Measurements from ENCODE around the gene CSNK2A2.

CSNK2A2 gene

GRCh38 chr16:58125781-58126335, 72.0 kb downstream of the CSNK2A2 start:
- no peak for DNase-seq (ENCODE audit: low spot score)
- no peak for TF ChIP-seq CTCF (IDR thresholded peaks at IDR 0.05; ENCODE audit: borderline replicate concordance, control extremely low read depth, extremely low read depth, insufficient read depth, missing control alignments)
- in situ Hi-C loops (cut with MboI; ENCODE audit: low sequenced_read_pairs, unreplicated experiment): loop anchor here (10.0 kb wide), 1 partner anchor 111 kb away; no protein-coding TSS in a partner anchor

- no peak for DNase-seq (ENCODE audit: low spot score)
- in situ Hi-C loops (cut with MboI; ENCODE audit: low sequenced_read_pairs, unreplicated experiment): loop anchor here (10.0 kb wide), 1 partner anchor 110 kb away; no protein-coding TSS in a partner anchor
- no peak for TF ChIP-seq CTCF (IDR thresholded peaks at IDR 0.05; ENCODE audit: borderline replicate concordance, control extremely low read depth, extremely low read depth, insufficient read depth, missing control alignments)
Observed at GRCh38 chr16:58125041-58125440, 72.9 kb downstream of the CSNK2A2 start.

- no peak for TF ChIP-seq CTCF (IDR thresholded peaks at IDR 0.05; ENCODE audit: borderline replicate concordance, control extremely low read depth, extremely low read depth, insufficient read depth, missing control alignments)
- in situ Hi-C loops (cut with MboI; ENCODE audit: low sequenced_read_pairs, unreplicated experiment): loop anchor here (10.0 kb wide), 1 partner anchor 110 kb away; no protein-coding TSS in a partner anchor
- DNase-seq (ENCODE audit: low spot score): no peak
Observed at GRCh38 chr16:58124601-58124915, 73.3 kb downstream of the CSNK2A2 start.

GRCh38 chr16:58123896-58124600, 73.9 kb downstream of the CSNK2A2 start:
- in situ Hi-C loops (cut with MboI; ENCODE audit: low sequenced_read_pairs, unreplicated experiment): loop anchor here (10.0 kb wide), 1 partner anchor 109 kb away; no protein-coding TSS in a partner anchor
- DNase-seq (ENCODE audit: low spot score): no peak
- no peak for TF ChIP-seq CTCF (IDR thresholded peaks at IDR 0.05; ENCODE audit: borderline replicate concordance, control extremely low read depth, extremely low read depth, insufficient read depth, missing control alignments)

- in situ Hi-C loops (cut with MboI; ENCODE audit: low sequenced_read_pairs, unreplicated experiment): loop anchor here (10.0 kb wide), 1 partner anchor 106 kb away; no protein-coding TSS in a partner anchor
- no peak for TF ChIP-seq CTCF (IDR thresholded peaks at IDR 0.05; ENCODE audit: borderline replicate concordance, control extremely low read depth, extremely low read depth, insufficient read depth, missing control alignments)
- no peak for DNase-seq (ENCODE audit: low spot score)
Observed at GRCh38 chr16:58121132-58121531, 76.8 kb downstream of the CSNK2A2 start.

- no peak for DNase-seq (ENCODE audit: low spot score)
- in situ Hi-C loops (cut with MboI; ENCODE audit: low sequenced_read_pairs, unreplicated experiment): loop anchor here (10.0 kb wide), 1 partner anchor 105 kb away; no protein-coding TSS in a partner anchor
- TF ChIP-seq CTCF (IDR thresholded peaks at IDR 0.05; ENCODE audit: borderline replicate concordance, control extremely low read depth, extremely low read depth, insufficient read depth, missing control alignments): no peak
Observed at GRCh38 chr16:58120234-58120633, 77.7 kb downstream of the CSNK2A2 start.
